ENCODE results near the gene MDM2. TPM values are rescaled to one million over a fixed set of nuclear protein-coding genes. Genes with fewer than 3 reads are reported as not detected.
A peak's percentile ranks its signal among the peaks of the same experiment; 100 is the strongest.
"Not testable (repeated sequence)": the region's sequence is repeated elsewhere in the genome, so short reads cannot be mapped to it uniquely, and the experiment has no call there.

The MDM2 gene
- total RNA-seq, 1 experiment from 2014 or later: 85.5 TPM

DNA sequence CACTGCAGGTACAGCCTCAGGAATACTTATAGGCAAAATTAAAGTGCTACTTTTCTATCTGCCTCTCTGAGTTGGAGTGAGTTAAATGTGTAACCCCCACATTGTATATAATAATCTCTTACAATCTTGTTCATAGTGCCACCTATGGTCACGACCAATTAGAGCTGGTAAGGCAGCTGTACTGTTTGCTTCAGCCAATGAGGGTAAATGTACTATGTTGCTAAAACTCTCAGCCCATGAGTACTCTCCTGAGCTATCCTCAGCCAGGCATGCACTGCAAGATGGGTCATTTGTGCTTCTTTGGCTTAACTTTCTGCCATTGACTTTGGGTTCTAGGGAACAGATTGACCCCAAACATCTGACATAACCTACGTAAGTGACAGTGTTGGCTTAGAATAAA, 15.0 kb upstream of the MDM2 start:
- no peak overlapping the region for H3K4me3 ChIP-seq
- DNase-seq: peak; percentile 23 to 69
- H3K36me3 ChIP-seq: no peaks in the 10 kb centered on the region
- H3K4me1 ChIP-seq: peaks cover 29% of the 10 kb centered on the region
- H3K27me3 ChIP-seq: no peaks in the 10 kb centered on the region
- H3K27ac ChIP-seq: peak overlapping the region; percentile 84
- H3K9me3 ChIP-seq (replicated peaks): no peaks in the 10 kb centered on the region

DNA sequence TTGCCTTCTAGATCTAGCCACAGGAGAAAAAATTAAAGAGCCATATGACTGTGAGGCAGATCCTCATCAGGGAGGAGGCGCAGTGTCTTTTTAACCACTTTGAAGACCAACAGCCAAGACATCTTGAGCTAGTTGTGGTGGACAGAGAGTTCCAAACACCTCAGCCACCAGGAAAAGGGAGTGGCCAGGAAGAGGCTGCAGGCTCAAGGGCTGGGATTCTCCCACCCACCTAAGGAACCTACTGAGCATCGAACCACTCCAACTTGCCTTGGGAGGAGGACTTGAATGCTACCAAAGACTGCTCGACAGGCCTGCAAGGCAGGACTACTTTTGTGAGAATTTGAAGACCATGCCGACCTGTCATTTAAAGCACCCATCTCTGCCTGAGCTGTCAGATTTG, 14.5 kb upstream of the MDM2 start:
- DNase-seq: no peak
- no peaks in the 10 kb centered on the region for H3K36me3 ChIP-seq

DNA sequence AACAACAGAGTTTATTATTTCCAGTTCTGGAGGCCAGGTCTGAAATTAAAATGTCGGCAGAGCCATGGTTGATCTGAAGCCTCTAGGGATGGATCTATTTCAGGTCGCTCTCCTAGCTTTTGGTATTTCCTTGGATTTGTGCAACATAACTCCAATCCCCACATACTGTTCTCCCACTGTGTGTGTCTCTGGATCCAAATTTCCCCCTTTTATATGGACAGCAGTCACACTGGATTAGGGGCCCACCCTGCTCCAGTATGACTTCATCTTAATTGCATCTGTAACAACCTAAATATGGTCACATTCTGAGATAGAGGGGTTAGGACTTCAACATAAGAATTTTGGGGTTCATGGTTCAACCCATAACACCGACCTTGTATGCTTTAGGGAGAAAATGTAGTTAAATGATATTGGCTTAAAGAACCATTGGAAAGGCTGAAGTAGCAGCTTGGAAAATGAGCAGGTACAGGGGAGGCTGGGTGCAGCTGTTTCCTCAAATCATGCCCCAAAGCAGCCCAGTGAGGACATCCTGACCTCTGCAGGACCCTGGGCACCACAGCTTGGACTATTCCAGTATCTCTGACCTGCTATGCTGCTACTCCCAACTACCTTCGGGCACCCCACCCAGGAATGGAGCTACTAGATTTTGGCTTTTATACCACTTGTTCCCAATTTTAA, 13.9 kb upstream of the MDM2 start:
- H3K4me1 ChIP-seq: peaks cover 29% of the 10 kb centered on the region
- no peaks in the 10 kb centered on the region for H3K27me3 ChIP-seq
- H3K27ac ChIP-seq: peak overlapping the region; percentile 84
- DNase-seq: peak; percentile 61 to 78
- no peaks in the 10 kb centered on the region for H3K36me3 ChIP-seq
- no peak overlapping the region for H3K4me3 ChIP-seq
- no peaks in the 10 kb centered on the region for H3K9me3 ChIP-seq (replicated peaks)

More for the DNA sequence above, 14.5 kb upstream of the MDM2 start:
- Histone ChIP-seq H3K4me3 (no peak overlapping the region), H3K27ac (peak overlapping the region; percentile 84), H3K9me3 (replicated peaks) (no peaks in the 10 kb centered on the region), H3K27me3 (no peaks in the 10 kb centered on the region), H3K4me1 (peaks cover 29% of the 10 kb centered on the region)

DNA sequence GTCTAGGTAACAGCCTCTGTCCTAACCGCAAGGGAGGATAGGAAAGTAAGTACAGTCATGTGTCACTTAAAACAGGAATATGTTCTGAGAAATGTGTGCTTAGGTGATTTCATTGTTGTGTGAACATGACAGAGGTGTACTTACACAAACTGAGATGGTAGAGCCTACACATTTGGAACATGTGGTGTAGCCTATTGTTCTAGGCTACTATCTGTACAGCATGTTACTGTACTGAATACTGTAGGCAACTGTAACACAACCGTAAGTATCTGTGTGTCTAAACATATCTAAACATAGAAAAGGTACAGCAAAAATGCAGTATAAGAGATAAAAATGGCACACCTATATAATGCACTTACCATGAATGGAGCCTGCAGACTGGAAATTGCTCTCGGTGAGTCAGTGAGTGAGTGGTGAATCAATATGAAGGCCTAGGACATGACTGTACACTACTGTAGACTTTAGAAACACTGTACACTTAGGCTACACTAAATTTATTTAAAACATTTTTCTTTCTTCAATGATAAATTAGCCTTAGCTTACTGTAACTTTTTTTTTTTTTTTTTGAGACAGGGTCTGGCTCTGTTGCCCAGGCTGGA, 13.2 kb upstream of the MDM2 start:
- Histone ChIP-seq H3K4me3 (no peak overlapping the region), H3K36me3 (no peaks in the 10 kb centered on the region), H3K27ac (peak overlapping the region; percentile 84), H3K9me3 (replicated peaks) (no peaks in the 10 kb centered on the region), H3K4me1 (peaks cover 29% of the 10 kb centered on the region), H3K27me3 (no peaks in the 10 kb centered on the region)
- no peak for DNase-seq

DNA sequence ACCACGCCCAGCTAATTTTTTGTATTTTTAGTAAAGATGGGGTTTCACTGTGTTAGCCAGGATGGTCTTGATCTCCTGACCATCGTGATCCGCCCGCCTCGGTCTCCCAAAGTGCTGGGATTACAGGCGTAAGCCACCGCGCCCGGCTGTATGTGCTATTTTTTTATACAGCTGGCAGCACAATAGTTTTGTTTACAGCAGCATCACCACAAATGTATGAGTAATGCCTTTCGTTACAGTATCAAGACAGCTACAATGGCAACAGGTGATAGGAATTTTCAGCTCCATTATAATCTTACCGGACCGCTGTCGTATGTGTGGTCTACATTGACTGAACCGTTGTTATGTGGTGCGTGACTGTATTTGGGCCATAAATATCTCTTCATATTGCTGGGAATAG, 11.6 kb upstream of the MDM2 start:
- H3K27me3 ChIP-seq: no peaks in the 10 kb centered on the region
- H3K9me3 ChIP-seq (replicated peaks): no peaks in the 10 kb centered on the region
- H3K4me3 ChIP-seq: no peak overlapping the region
- DNase-seq: peak; percentile 71 to 83
- peaks cover 29% of the 10 kb centered on the region for H3K4me1 ChIP-seq
- peak overlapping the region; percentile 59 for H3K27ac ChIP-seq
- H3K36me3 ChIP-seq: no peaks in the 10 kb centered on the region

DNA sequence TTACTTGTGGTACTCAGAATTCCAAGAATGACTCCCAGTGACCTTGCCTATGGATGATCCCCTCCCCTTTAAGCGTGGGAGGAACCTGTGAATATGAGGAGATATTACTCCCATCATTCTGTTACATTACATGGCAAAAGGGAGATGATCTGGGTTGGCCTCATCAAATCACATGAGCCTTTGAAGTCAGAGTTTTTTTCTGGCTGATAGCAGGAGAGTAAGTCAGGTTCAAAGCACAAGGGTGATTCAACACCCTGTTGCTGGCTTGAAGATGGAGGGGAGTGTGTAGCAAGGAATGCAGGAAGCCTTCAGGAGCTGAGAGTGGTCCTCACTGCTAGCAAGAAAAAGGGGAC, 9.1 kb upstream of the MDM2 start:
- no peaks in the 10 kb centered on the region for H3K9me3 ChIP-seq (replicated peaks)
- H3K4me3 ChIP-seq: no peak overlapping the region
- H3K4me1 ChIP-seq: peaks cover 17% of the 10 kb centered on the region
- no peak for DNase-seq
- H3K27ac ChIP-seq: no peak overlapping the region
- H3K27me3 ChIP-seq: no peaks in the 10 kb centered on the region
- no peaks in the 10 kb centered on the region for H3K36me3 ChIP-seq

DNA sequence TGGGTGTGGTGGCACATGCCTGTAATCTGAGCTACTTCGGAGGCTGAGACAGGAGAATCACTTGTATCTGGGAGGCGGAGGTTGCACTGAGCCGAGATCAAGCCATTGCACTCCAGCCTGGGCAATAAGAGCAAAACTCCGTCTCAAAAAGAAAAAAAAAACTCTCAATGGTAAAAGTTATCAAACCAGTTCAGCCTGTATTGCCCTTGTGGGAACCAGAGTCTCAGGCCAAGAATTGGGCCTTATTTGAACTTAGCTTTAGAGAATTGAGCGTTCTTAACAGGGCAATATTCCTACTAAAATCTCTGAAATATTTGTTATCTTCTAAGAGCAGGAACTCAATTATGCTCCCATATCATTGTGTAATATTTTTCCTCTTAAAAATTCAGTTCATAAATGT, 7.7 kb upstream of the MDM2 start:
- Histone ChIP-seq H3K4me1 (peaks cover 6% of the 10 kb centered on the region), H3K27ac (no peak overlapping the region), H3K27me3 (no peaks in the 10 kb centered on the region), H3K36me3 (no peaks in the 10 kb centered on the region), H3K4me3 (no peak overlapping the region), H3K9me3 (replicated peaks) (no peaks in the 10 kb centered on the region)
- DNase-seq: no peak

DNA sequence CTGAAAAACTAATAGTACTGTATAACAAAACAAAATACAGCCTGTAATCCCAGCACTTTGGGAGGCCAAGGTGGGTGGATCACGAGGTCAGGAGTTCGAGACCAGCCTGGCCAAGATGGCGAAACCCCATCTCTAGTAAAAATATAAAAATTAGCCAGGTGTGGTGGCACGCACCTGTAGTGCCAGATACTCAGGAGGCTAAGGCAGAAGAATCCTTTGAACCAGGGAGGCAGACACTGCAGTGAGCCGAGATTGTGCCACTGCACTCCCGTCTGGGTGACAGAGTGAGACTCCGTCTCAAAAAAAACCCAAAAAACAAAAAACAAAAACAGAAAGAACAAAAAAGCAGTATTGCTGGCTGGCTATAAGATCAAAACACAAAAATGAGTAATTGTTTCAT, 6.9 kb upstream of the MDM2 start:
- H3K4me3 ChIP-seq; H3K9me3 ChIP-seq (replicated peaks); H3K27me3 ChIP-seq; H3K4me1 ChIP-seq; H3K36me3 ChIP-seq; DNase-seq; H3K27ac ChIP-seq: not testable (repeated sequence)

DNA sequence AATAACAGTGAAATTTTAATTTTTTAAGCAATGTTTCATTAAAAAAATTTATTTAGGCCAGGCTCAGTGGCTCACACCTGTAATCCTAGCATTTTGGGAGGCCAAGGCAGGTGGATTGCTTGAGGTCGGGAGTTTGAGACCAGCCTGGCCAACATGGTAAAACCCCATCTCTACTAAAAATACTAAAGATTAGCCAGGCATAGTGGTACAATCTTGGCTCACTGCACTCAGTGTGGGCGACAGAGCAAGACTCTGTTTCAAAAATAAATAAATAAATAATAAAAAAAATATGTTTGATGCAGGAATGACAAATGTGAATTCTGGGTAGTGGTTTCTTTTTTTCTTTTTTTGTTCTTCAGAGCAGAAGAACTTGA, 5.6 kb upstream of the MDM2 start:
- not testable (repeated sequence) for H3K4me3 ChIP-seq; H3K9me3 ChIP-seq (replicated peaks); H3K27ac ChIP-seq; H3K36me3 ChIP-seq; H3K27me3 ChIP-seq; DNase-seq; H3K4me1 ChIP-seq

DNA sequence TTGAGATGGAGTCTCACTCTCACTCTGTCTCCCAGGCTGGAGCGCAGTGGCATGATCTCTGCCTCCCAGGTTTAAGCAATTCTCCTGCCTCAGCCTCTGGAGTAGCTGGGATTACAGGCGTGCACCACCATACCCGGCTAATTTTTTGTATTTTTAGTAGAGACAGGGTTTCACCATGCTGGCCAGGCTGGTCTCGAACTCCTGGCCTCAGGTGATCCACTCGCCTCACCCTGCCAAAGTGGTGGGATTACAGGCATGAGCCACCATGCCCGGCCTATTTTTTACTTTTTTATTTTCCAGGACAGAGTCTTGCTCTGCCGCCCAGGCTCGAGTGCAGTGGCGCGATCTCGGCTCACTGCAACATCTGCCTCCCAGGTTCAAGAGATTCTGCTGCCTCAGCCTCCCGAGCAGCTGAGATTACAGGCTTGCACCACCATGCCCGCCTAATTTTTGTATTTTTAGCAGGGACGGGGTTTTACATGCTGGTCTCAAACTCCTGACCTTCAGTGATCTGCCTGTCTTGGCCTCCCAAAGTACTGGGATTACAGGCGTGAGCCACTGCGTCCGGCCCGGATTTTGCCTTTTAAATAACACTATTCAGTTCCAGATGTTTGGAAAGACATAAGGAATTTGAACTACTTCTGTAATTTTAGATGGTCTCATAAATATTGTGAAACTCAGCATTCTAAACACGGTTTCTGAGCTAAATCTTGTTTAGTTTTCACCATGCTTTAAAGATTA, 4.9 kb upstream of the MDM2 start:
- DNase-seq; H3K36me3 ChIP-seq; H3K4me1 ChIP-seq; H3K27me3 ChIP-seq; H3K9me3 ChIP-seq (replicated peaks); H3K4me3 ChIP-seq; H3K27ac ChIP-seq: not testable (repeated sequence)

DNA sequence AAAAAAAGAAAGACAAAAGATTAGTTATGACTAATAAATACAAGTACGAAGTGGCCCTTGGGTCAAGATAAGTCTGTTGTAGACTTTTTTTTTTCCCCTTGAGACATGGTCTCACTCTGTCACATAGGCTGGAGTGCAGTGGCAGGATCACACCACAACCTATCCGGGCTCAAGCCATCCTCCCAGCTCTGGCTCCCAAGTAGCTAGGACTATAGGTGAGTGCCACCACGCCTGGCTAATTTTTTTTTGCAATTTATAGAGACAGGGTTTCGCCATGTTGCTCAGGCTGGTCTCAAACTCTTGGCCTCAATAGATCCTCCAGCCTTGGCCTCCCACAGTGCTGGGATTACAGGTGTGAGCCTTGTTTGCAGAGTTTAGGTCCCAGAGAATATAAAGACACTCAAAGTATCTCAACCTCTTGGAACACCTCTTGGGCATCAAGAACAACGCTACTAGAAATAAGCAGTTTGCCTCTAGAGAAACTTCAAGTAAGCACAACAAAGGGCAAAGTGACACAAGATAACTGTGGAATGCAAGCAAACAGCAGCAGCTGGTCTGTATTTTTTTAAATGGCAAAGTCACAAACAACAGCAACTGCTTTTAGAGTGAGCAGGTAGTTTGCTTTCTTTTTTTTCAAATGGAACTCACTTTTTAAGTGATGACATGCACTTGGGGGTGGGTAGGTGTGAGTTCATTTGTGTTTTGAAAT, 3.9 kb upstream of the MDM2 start:
- no peaks in the 10 kb centered on the region for H3K9me3 ChIP-seq (replicated peaks)
- no peak overlapping the region for H3K4me3 ChIP-seq
- DNase-seq: no peak
- no peak overlapping the region for H3K27ac ChIP-seq
- H3K4me1 ChIP-seq: no peaks in the 10 kb centered on the region
- H3K27me3 ChIP-seq: no peaks in the 10 kb centered on the region
- peaks cover under 1% of the 10 kb centered on the region; the same call in 1 of the 2 replicates for H3K36me3 ChIP-seq

DNA sequence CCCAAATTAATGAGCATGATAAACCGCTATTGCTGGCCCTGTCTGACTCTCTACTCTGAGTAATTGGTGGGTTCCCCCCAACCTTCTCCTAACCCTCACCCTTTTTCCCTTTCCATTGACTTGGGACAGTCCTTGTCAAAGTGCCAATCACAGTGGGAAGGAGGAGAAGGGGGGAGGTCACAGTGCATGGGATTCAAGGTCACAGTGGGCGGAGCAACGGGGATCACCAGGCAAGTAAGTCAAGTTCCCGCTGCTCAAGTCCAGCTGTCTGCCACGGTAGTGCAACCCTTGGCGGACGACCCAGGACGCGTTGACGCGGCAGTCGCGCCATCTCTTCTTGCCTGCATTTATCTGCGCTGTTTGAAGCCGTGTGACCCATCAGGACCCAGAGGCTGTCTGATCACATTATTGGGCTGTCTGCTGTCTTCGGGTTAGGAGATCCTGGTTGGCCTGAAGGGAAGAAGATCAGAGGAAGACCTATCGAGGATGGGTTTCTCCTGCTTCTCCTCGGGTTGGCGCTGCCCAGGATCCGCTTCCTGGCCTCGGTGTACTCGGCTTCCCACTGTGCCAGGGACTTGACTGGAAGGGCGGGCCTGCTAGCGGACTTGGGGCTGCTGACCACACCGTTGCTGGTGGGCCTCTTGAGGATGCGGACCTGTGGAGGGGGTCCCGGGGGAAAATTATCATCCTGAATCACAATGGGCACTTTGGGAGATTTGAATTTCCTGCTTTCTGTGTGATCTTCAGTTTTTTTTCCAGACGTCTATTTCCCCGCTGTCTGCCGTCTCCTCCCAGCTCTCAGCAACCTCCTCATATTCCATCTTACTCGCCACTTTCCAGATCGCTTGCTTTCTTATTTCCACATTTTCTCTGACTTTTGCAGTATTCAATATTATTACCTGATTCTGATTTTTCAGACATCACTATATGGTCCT, 3.1 kb upstream of the MDM2 start:
- Histone ChIP-seq H3K27me3 (no peaks in the 10 kb centered on the region), H3K9me3 (replicated peaks) (no peaks in the 10 kb centered on the region), H3K27ac (no peak overlapping the region), H3K4me3 (no peak overlapping the region), H3K4me1 (0 out of 2 replicates have a peak, but pooled peaks cover 2% of the 10 kb centered on the region), H3K36me3 (peaks cover 8% of the 10 kb centered on the region)
- no peak for DNase-seq

DNA sequence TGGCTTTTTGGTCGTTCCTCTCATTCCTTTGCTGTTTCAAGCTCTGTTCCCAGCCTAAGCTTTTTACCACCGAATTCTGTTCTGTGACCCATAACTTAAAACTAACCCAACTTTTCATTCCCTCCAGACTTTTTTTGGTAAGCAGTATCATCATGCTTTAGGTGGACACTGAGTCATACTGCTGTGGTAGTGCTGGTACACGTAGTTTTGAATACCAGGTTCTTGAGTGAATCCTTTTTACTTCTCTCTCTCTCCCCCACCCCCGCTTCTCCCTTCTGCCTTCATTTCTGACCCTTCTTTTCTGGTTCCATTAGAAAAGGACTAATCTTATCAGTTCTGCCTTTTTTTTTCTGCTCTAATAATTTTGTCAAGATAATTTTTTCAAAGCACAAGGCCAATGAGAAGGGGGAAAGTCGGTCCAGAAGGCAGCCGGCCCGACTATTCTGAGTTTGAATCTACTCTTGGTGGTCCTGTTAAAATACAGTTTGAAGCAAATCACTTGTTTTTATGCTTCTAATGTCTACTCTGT, 2.3 kb upstream of the MDM2 start:
- Histone ChIP-seq H3K9me3 (replicated peaks) (no peaks in the 10 kb centered on the region), H3K4me1 (0 out of 2 replicates have a peak, but pooled peaks cover 2% of the 10 kb centered on the region), H3K27me3 (no peaks in the 10 kb centered on the region), H3K4me3 (no peak overlapping the region), H3K36me3 (peaks cover 15% of the 10 kb centered on the region), H3K27ac (no peak overlapping the region)
- DNase-seq: no peak
